ENCODE measurements around the gene REG4.

Gene REG4

DNA sequence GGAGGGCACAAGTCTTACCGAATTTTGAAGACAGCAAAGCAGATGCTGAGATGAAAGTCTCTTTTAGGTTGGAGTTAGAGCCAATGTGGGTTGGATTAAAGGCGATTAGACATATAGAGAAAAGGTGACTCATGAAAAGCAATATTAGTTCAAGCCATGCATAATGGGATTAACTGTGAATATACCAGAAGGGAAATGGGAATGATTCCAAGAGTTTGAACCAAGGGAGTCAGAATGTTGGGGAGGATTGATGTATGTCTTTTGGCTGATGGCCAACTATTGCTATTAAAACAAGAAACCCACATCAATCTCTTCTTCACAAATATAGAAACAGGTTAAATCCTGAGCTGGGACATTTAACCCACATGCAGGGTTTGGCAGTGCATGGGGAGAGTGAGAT, 43.8 kb downstream of the REG4 start:
- TF ChIP-seq POLR2AphosphoS5 (IDR thresholded peaks at IDR 0.05; ENCODE audit: low read depth) (no peak), SPI1 (IDR thresholded peaks at IDR 0.05; ENCODE audit: borderline replicate concordance, low read depth) (no peak), GABPA (IDR thresholded peaks at IDR 0.05; ENCODE audit: low read depth) (no peak)
- TF ChIP-seq, protein P1, sequence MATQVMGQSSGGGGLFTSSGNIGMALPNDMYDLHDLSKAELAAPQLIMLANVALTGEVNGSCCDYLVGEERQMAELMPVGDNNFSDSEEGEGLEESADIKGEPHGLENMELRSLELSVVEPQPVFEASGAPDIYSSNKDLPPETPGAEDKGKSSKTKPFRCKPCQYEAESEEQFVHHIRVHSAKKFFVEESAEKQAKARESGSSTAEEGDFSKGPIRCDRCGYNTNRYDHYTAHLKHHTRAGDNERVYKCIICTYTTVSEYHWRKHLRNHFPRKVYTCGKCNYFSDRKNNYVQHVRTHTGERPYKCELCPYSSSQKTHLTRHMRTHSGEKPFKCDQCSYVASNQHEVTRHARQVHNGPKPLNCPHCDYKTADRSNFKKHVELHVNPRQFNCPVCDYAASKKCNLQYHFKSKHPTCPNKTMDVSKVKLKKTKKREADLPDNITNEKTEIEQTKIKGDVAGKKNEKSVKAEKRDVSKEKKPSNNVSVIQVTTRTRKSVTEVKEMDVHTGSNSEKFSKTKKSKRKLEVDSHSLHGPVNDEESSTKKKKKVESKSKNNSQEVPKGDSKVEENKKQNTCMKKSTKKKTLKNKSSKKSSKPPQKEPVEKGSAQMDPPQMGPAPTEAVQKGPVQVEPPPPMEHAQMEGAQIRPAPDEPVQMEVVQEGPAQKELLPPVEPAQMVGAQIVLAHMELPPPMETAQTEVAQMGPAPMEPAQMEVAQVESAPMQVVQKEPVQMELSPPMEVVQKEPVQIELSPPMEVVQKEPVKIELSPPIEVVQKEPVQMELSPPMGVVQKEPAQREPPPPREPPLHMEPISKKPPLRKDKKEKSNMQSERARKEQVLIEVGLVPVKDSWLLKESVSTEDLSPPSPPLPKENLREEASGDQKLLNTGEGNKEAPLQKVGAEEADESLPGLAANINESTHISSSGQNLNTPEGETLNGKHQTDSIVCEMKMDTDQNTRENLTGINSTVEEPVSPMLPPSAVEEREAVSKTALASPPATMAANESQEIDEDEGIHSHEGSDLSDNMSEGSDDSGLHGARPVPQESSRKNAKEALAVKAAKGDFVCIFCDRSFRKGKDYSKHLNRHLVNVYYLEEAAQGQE (IDR thresholded peaks at IDR 0.05; ENCODE audit: insufficient replicate concordance, low read depth): no peak
- TF ChIP-seq, protein P2, sequence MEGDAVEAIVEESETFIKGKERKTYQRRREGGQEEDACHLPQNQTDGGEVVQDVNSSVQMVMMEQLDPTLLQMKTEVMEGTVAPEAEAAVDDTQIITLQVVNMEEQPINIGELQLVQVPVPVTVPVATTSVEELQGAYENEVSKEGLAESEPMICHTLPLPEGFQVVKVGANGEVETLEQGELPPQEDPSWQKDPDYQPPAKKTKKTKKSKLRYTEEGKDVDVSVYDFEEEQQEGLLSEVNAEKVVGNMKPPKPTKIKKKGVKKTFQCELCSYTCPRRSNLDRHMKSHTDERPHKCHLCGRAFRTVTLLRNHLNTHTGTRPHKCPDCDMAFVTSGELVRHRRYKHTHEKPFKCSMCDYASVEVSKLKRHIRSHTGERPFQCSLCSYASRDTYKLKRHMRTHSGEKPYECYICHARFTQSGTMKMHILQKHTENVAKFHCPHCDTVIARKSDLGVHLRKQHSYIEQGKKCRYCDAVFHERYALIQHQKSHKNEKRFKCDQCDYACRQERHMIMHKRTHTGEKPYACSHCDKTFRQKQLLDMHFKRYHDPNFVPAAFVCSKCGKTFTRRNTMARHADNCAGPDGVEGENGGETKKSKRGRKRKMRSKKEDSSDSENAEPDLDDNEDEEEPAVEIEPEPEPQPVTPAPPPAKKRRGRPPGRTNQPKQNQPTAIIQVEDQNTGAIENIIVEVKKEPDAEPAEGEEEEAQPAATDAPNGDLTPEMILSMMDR (IDR thresholded peaks at IDR 0.05; ENCODE audit: insufficient read depth, low read length): no peak
- Histone ChIP-seq H3K27me3 (ENCODE audit: insufficient read depth, poor library complexity, severe bottlenecking) (no peaks in the 10 kb centered on the region), H3K4me3 (replicated peaks; ENCODE audit: insufficient read depth, low read length) (no peak overlapping the region), H3K27ac (replicated peaks) (no peak overlapping the region)
- no peak for DNase-seq (ENCODE audit: low read depth in 1 of 2, low spot score in 1 of 2)

DNA sequence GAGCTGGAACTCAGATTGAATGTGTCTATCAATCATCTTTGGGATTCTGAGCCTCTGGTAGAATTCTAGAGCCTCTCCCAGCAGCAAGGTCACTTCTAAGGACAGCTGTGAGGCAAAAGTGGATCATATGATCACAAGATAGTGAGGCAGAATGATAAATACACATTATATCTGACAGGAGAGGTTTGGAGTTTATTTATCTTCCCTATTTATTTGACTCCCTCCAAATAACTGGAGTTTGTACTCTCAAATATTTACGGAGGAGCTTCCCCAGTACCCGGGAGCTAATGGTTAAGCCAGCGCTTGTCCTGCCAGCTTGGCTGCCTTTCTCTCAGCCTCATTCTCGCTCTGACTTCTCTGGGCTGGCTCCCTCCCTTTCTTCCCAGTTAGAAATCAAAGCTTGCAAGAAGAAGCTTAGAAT, 44.9 kb downstream of the REG4 start:
- DNase-seq (ENCODE audit: low read depth in 1 of 2, low spot score in 1 of 2): no peak
- no peak overlapping the region for H3K4me3 ChIP-seq (replicated peaks; ENCODE audit: insufficient read depth, low read length)
- TF ChIP-seq, protein P1 (IDR thresholded peaks at IDR 0.05; ENCODE audit: insufficient replicate concordance, low read depth): no peak
- TF ChIP-seq SPI1 (IDR thresholded peaks at IDR 0.05; ENCODE audit: borderline replicate concordance, low read depth): no peak
- TF ChIP-seq, protein P2 (IDR thresholded peaks at IDR 0.05; ENCODE audit: insufficient read depth, low read length): no peak
- TF ChIP-seq POLR2AphosphoS5 (IDR thresholded peaks at IDR 0.05; ENCODE audit: low read depth): no peak
- TF ChIP-seq GABPA (IDR thresholded peaks at IDR 0.05; ENCODE audit: low read depth): no peak
- H3K27me3 ChIP-seq (ENCODE audit: insufficient read depth, poor library complexity, severe bottlenecking): no peaks in the 10 kb centered on the region
- H3K27ac ChIP-seq (replicated peaks): no peak overlapping the region

DNA sequence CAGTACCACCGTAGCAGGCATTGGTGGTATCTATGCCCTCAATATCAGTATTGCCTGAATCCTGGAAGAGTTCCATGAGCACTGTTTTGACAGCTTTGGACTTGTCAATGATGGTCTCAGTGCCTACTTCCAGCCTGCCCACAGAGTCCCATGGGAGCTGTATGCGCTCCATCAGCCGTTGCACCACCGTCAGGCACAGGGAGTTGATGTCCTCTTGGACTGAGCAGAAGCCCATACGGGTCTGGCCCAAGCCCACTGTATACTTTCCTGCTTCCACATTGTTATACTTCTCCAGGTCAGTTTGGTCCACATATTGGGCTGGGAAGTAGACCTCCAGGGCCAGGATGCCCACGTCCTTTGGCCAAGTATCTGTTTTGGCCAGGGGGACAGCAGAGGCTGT, 47.0 kb downstream of the REG4 start:
- H3K27me3 ChIP-seq (ENCODE audit: insufficient read depth, poor library complexity, severe bottlenecking): no peaks in the 10 kb centered on the region
- H3K4me3 ChIP-seq (replicated peaks; ENCODE audit: insufficient read depth, low read length): no peak overlapping the region
- H3K27ac ChIP-seq (replicated peaks): no peak overlapping the region
- TF ChIP-seq GABPA (IDR thresholded peaks at IDR 0.05; ENCODE audit: low read depth) (no peak), SPI1 (IDR thresholded peaks at IDR 0.05; ENCODE audit: borderline replicate concordance, low read depth) (no peak), POLR2AphosphoS5 (IDR thresholded peaks at IDR 0.05; ENCODE audit: low read depth) (no peak)
- TF ChIP-seq, protein P2 (IDR thresholded peaks at IDR 0.05; ENCODE audit: insufficient read depth, low read length): no peak
- TF ChIP-seq, protein P1 (IDR thresholded peaks at IDR 0.05; ENCODE audit: insufficient replicate concordance, low read depth): no peak
- DNase-seq (ENCODE audit: low read depth in 1 of 2, low spot score in 1 of 2): no peak

All from HL-60 (cell line).